ENCODE measurements around the gene ZC3H8.
A peak's percentile ranks its signal among the peaks of the same experiment; 100 is the strongest.
"Not testable (repeated sequence)": the region's sequence is repeated elsewhere in the genome, so short reads cannot be mapped to it uniquely, and the experiment has no call there.

ZC3H8 gene

GRCh38 chr2:112262876-112263275 is 8.0 kb upstream of the ZC3H8 start:
- FAIRE-seq = no peak
- DNase-seq (ENCODE audit: extremely low spot score, insufficient read length, low read depth) = no peak

GRCh38 chr2:112260295-112260625 is 5.4 kb upstream of the ZC3H8 start:
- FAIRE-seq = no peak

GRCh38 chr2:112259509-112260294 is 4.9 kb upstream of the ZC3H8 start:
- DNase-seq (ENCODE audit: extremely low spot score, insufficient read length, low read depth) = peak; percentile 53
- peak; percentile 94 for FAIRE-seq

More at GRCh38 chr2:112260295-112260625, 5.4 kb upstream of the ZC3H8 start:
- DNase-seq (ENCODE audit: extremely low spot score, insufficient read length, low read depth) = no peak

GRCh38 chr2:112257575-112257974 is 2.7 kb upstream of the ZC3H8 start:
- DNase-seq (ENCODE audit: extremely low spot score, insufficient read length, low read depth) (no peak), FAIRE-seq (no peak)

GRCh38 chr2:112256654-112257053 is 1.8 kb upstream of the ZC3H8 start:
- no peak for DNase-seq (ENCODE audit: extremely low spot score, insufficient read length, low read depth)
- no peak for FAIRE-seq

- DNase-seq (ENCODE audit: extremely low spot score, insufficient read length, low read depth) (no peak), FAIRE-seq (no peak)
Observed at GRCh38 chr2:112255875-112256274, 1.0 kb upstream of the ZC3H8 start.

GRCh38 chr2:112253261-112253815 is 1.5 kb downstream of the ZC3H8 start:
- DNase-seq (ENCODE audit: extremely low spot score, insufficient read length, low read depth) (no peak), FAIRE-seq (no peak)

GRCh38 chr2:112251271-112251670 is 3.6 kb downstream of the ZC3H8 start:
- DNase-seq (ENCODE audit: extremely low spot score, insufficient read length, low read depth) (no peak), FAIRE-seq (no peak)

GRCh38 chr2:112244854-112245253 is 10.0 kb downstream of the ZC3H8 start:
- DNase-seq (ENCODE audit: extremely low spot score, insufficient read length, low read depth) (no peak), FAIRE-seq (no peak)

GRCh38 chr2:112243233-112243632 is 11.6 kb downstream of the ZC3H8 start:
- no peak for FAIRE-seq
- no peak for DNase-seq (ENCODE audit: extremely low spot score, insufficient read length, low read depth)

GRCh38 chr2:112242384-112242783 is 12.5 kb downstream of the ZC3H8 start:
- DNase-seq (ENCODE audit: extremely low spot score, insufficient read length, low read depth) (no peak), FAIRE-seq (no peak)

GRCh38 chr2:112239862-112240261 is 15.0 kb downstream of the ZC3H8 start:
- no peak for DNase-seq (ENCODE audit: extremely low spot score, insufficient read length, low read depth)
- FAIRE-seq = no peak

- no peak for DNase-seq (ENCODE audit: extremely low spot score, insufficient read length, low read depth)
- no peak for FAIRE-seq
Observed at GRCh38 chr2:112230371-112230770, 24.5 kb downstream of the ZC3H8 start.

GRCh38 chr2:112229348-112229747 is 25.5 kb downstream of the ZC3H8 start:
- no peak for DNase-seq (ENCODE audit: extremely low spot score, insufficient read length, low read depth)
- no peak for FAIRE-seq

GRCh38 chr2:112220831-112221230 is 34.0 kb downstream of the ZC3H8 start:
- DNase-seq (ENCODE audit: extremely low spot score, insufficient read length, low read depth) (no peak), FAIRE-seq (no peak)

- no peak for DNase-seq (ENCODE audit: extremely low spot score, insufficient read length, low read depth)
- FAIRE-seq = no peak
Observed at GRCh38 chr2:112220186-112220585, 34.7 kb downstream of the ZC3H8 start.

GRCh38 chr2:112217854-112218253 is 37.0 kb downstream of the ZC3H8 start:
- no peak for FAIRE-seq
- DNase-seq (ENCODE audit: extremely low spot score, insufficient read length, low read depth) = no peak

- no peak for FAIRE-seq
- DNase-seq (ENCODE audit: extremely low spot score, insufficient read length, low read depth) = no peak
Observed at GRCh38 chr2:112216167-112216566, 38.7 kb downstream of the ZC3H8 start.

- not testable (repeated sequence) for DNase-seq (ENCODE audit: extremely low spot score, insufficient read length, low read depth); FAIRE-seq
Observed at GRCh38 chr2:112207905-112208304, 46.9 kb downstream of the ZC3H8 start.

- no peak for FAIRE-seq
- DNase-seq (ENCODE audit: extremely low spot score, insufficient read length, low read depth) = no peak
Observed at GRCh38 chr2:112204411-112204810, 50.4 kb downstream of the ZC3H8 start.

GRCh38 chr2:112201696-112202430 is 53.0 kb downstream of the ZC3H8 start:
- FAIRE-seq = no peak
- no peak for DNase-seq (ENCODE audit: extremely low spot score, insufficient read length, low read depth)
